Measurements from ENCODE around the gene CUTA.
"Not testable (repeated sequence)": the region's sequence is repeated elsewhere in the genome, so short reads cannot be mapped to it uniquely, and the experiment has no call there.

CUTA gene

GRCh38 chr6:33367715-33368025 is 50.2 kb downstream of the CUTA start:
- not testable (repeated sequence) for DNase-seq (ENCODE audit: low spot score)

GRCh38 chr6:33367009-33367714 is 50.7 kb downstream of the CUTA start:
- no peak for DNase-seq (ENCODE audit: low spot score)

Measured in AG08396 (cell line).